GM06990 (cell line): ENCODE measurements around the gene NEURL1B.

ENCODE experiments used
- DNase-seq: peaks from one replicate; pipeline ENCODE4 v3.0.0-alpha.2; 2011; ENCODE audit not compliant: insufficient read length; ENCODE audit errors: extremely low read depth
- H3K27me3 ChIP-seq: replicated peaks from 2 replicates; pipeline ENCODE4 v1.6.0; 2011; ENCODE audit warnings: low read length; ENCODE audit not compliant: control insufficient read depth, insufficient read depth
- H3K36me3 ChIP-seq: 2 replicates; pipeline ENCODE4 v1.5.1; 2011; ENCODE audit warnings: low read length; ENCODE audit not compliant: control insufficient read depth, insufficient read depth
- H3K4me3 ChIP-seq: replicated peaks from 2 replicates; pipeline ENCODE4 v1.5.1; 2011; ENCODE audit warnings: low read depth, mild to moderate bottlenecking, control low read depth, low read length
- CTCF ChIP-seq: IDR thresholded peaks from 2 replicates; pipeline ENCODE4 v1.5.1; 2011; ENCODE audit warnings: low read length, control low read depth, mild to moderate bottlenecking, inconsistent platforms; ENCODE audit not compliant: insufficient read depth, poor library complexity, severe bottlenecking

The NEURL1B gene

GRCh38 chr5:172667786-172668593 is 26.9 kb downstream of the NEURL1B start:
- no peaks in the 10 kb centered on the region; the same call in none of the 2 replicates for H3K27me3 ChIP-seq
- TF ChIP-seq CTCF, result no peak
- no peak overlapping the region for H3K4me3 ChIP-seq
- no peaks in the 10 kb centered on the region for H3K36me3 ChIP-seq
- no peak for DNase-seq

GRCh38 chr5:172668594-172669071 is 27.6 kb downstream of the NEURL1B start:
- no peak for TF ChIP-seq CTCF
- Histone ChIP-seq H3K27me3 (no peaks in the 10 kb centered on the region; the same call in none of the 2 replicates), H3K36me3 (no peaks in the 10 kb centered on the region), H3K4me3 (no peak overlapping the region)
- no peak for DNase-seq

GRCh38 chr5:172669386-172670004 is 28.4 kb downstream of the NEURL1B start:
- no peak for DNase-seq
- Histone ChIP-seq H3K4me3 (no peak overlapping the region), H3K36me3 (no peaks in the 10 kb centered on the region), H3K27me3 (no peaks in the 10 kb centered on the region; the same call in none of the 2 replicates)
- TF ChIP-seq CTCF, result no peak

GRCh38 chr5:172670005-172670402 is 28.9 kb downstream of the NEURL1B start:
- DNase-seq, result no peak
- H3K4me3 ChIP-seq, result no peak overlapping the region
- H3K27me3 ChIP-seq, result peaks cover 1% of the 10 kb centered on the region
- H3K36me3 ChIP-seq, result no peaks in the 10 kb centered on the region
- TF ChIP-seq CTCF, result no peak

GRCh38 chr5:172670444-172670843 is 29.4 kb downstream of the NEURL1B start:
- no peak for DNase-seq
- no peak for TF ChIP-seq CTCF
- Histone ChIP-seq H3K36me3 (no peaks in the 10 kb centered on the region), H3K27me3 (peaks cover 1% of the 10 kb centered on the region; the same call in 1 of the 2 replicates), H3K4me3 (no peak overlapping the region)
